Upper lobe of right lung (tissue), 1 donor: ENCODE results near the gene DPYD. TPM values are rescaled to one million over a fixed set of nuclear protein-coding genes. Genes with fewer than 3 reads are reported as not detected.
A peak's percentile ranks its signal among the peaks of the same experiment; 100 is the strongest.

Experiments
- ATAC-seq: fragments of 200-7000 bp; cut with Tn5 transposase; one replicate; pipeline ENCODE4 v1.9.1; 2020; ENCODE audit warnings: mild to moderate bottlenecking, moderate library complexity
- DNase-seq: peaks from one replicate; pipeline ENCODE4 v3.0.0-alpha.2; 2020
- H3K27ac ChIP-seq: fragments of 200-600 bp; one replicate; pipeline ENCODE4 v1.8.0; 2022
- H3K27me3 ChIP-seq: fragments of 200-600 bp; one replicate; pipeline ENCODE4 v1.8.0; 2022; ENCODE audit warnings: mild to moderate bottlenecking
- H3K36me3 ChIP-seq: fragments of 200-600 bp; one replicate; pipeline ENCODE4 v1.8.0; 2022
- H3K4me1 ChIP-seq: fragments of 200-600 bp; one replicate; pipeline ENCODE4 v1.8.0; 2022
- H3K4me3 ChIP-seq: fragments of 200-600 bp; one replicate; pipeline ENCODE4 v1.8.0; 2022; ENCODE audit warnings: mild to moderate bottlenecking
- H3K9me3 ChIP-seq: fragments of 200-600 bp; one replicate; pipeline ENCODE4 v1.8.0; 2022
- intact Hi-C: fragments of 100-400 bp; cut with DNase I; formaldehyde crosslinking; loops from one replicate; pipeline ENCODE4 v1.11.0; 2022
- long read RNA-seq: library from polyadenylated mRNA; unstranded; transcript quantifications from one replicate; pipeline ENCODE4 v2.0.0, GENCODE V29; 2021
- total RNA-seq: library from RNA; stranded (reverse); fragmentation: NEBNext Ultra II Directional; extraction: Animal tissue kit (Norgen Biotek cat#: 25700); gene quantifications from one replicate; pipeline ENCODE4 v1.2.1, GENCODE V29; 2021
- TF ChIP-seq, protein P1 (sequence below): fragments of 200-600 bp; IDR thresholded peaks from one replicate; pipeline ENCODE4 v1.8.0; 2022; ENCODE audit warnings: antibody characterized with exemption
- donor health status: DM: no; HTN: yes; CAD: no; lungs with severe emphysema.

The DPYD gene
- total RNA-seq: 82.7 TPM
- long read RNA-seq, full-length matches to known transcripts: 85 of 167 reads
- long read RNA-seq, partial matches to known transcripts: 39 of 167 reads
- long read RNA-seq, other reads (novel, unspliced or antisense): 43 of 167 reads

DNA sequence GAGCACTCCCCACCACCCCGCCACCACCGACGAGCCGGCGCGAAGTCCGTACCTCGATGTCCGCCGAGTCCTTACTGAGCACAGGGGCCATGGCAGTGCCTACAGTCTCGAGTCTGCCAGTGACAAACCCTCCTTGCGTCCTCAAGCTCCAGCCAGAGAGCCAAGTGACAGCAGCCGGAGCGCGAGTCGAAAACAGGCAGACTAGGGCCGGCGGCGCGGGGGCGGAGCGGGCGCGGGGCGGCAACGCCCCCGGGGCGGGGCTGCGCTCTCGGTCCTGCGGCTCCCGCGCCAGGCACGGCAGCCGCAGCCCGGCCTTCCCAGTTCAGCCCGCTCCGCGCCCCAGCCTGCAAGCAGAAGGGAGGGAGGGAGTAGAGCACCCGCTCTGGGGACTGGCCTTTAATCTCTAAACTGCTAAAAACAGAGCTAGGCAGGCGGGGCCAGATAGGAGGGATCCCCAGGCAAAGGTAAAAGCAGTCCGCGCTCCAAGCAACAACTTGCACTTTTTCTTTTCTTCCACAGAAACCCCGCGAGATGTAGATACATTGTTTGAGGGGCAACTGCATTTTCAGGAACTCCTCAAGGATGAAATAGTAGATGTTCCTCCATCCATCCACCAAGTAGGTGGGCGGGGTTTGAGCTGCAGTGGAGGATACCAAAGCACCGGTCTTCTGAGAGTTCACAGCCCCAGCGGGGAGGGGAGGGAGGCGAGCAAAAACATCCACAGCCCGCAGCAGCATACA, at the start of gene DPYD:
DPYD (minus strand) TSS at position 203 of the 740 bp plus-strand sequence; CDS start at position 91, 112 bp downstream.
- no peaks in the 10 kb centered on the region for H3K27me3 ChIP-seq
- no peaks in the 10 kb centered on the region for H3K36me3 ChIP-seq
- H3K4me1 ChIP-seq: peaks cover 32% of the 10 kb centered on the region
- peak; percentile 95 for DNase-seq
- H3K4me3 ChIP-seq: peak within 1 kb of the TSS; percentile 84
- H3K9me3 ChIP-seq: no peaks in the 10 kb centered on the region
- peak; percentile 98 for ATAC-seq
- intact Hi-C loops: no loop called here
- TF ChIP-seq, protein P1, sequence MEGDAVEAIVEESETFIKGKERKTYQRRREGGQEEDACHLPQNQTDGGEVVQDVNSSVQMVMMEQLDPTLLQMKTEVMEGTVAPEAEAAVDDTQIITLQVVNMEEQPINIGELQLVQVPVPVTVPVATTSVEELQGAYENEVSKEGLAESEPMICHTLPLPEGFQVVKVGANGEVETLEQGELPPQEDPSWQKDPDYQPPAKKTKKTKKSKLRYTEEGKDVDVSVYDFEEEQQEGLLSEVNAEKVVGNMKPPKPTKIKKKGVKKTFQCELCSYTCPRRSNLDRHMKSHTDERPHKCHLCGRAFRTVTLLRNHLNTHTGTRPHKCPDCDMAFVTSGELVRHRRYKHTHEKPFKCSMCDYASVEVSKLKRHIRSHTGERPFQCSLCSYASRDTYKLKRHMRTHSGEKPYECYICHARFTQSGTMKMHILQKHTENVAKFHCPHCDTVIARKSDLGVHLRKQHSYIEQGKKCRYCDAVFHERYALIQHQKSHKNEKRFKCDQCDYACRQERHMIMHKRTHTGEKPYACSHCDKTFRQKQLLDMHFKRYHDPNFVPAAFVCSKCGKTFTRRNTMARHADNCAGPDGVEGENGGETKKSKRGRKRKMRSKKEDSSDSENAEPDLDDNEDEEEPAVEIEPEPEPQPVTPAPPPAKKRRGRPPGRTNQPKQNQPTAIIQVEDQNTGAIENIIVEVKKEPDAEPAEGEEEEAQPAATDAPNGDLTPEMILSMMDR: no peak
- H3K27ac ChIP-seq: peak within 1 kb of the TSS; percentile 94

GRCh38 chr1:97960470-97960869, 39.6 kb upstream of the DPYD start:
- H3K4me3 ChIP-seq: no peak overlapping the region
- intact Hi-C loops: no loop called here
- TF ChIP-seq, protein P1: no peak
- DNase-seq (no peak), ATAC-seq (no peak)
- no peaks in the 10 kb centered on the region for H3K36me3 ChIP-seq
- H3K9me3 ChIP-seq: no peaks in the 10 kb centered on the region
- peaks cover 2% of the 10 kb centered on the region for H3K27me3 ChIP-seq
- no peak overlapping the region for H3K27ac ChIP-seq
- H3K4me1 ChIP-seq: no peaks in the 10 kb centered on the region

DNA sequence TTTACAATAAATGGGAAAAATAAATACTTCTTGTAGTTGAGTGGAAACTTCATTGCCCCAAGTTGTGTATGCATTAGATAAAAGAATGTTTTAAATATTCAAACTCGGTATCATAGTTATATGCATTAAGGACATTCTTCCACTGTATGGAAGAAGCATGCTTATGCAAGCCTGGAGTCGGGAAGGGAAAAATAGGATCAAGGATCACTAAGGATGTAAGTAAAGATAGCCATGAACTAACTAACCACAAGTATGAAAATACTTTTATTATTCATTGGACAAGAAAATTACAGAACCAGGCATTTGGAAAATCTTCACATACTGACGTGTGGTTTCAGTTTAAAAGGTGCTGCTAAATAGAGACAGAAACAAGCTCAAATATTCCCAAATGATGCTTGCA, 26.9 kb upstream of the DPYD start:
- intact Hi-C loops: no loop called here

GRCh38 chr1:97943354-97943753, 22.5 kb upstream of the DPYD start:
- no peaks in the 10 kb centered on the region for H3K27me3 ChIP-seq
- TF ChIP-seq, protein P1: no peak
- no peak overlapping the region for H3K4me3 ChIP-seq
- no peak for DNase-seq
- H3K4me1 ChIP-seq: no peaks in the 10 kb centered on the region
- H3K36me3 ChIP-seq: no peaks in the 10 kb centered on the region
- intact Hi-C loops: no loop called here
- ATAC-seq: no peak
- H3K9me3 ChIP-seq: no peaks in the 10 kb centered on the region
- no peak overlapping the region for H3K27ac ChIP-seq

More for the DNA sequence above, 26.9 kb upstream of the DPYD start:
- no peaks in the 10 kb centered on the region for H3K36me3 ChIP-seq
- no peak for DNase-seq
- no peaks in the 10 kb centered on the region for H3K9me3 ChIP-seq
- no peak for ATAC-seq
- H3K4me3 ChIP-seq: no peak overlapping the region
- no peak overlapping the region for H3K27ac ChIP-seq
- H3K27me3 ChIP-seq: no peaks in the 10 kb centered on the region
- TF ChIP-seq, protein P1: no peak
- no peaks in the 10 kb centered on the region for H3K4me1 ChIP-seq

DNA sequence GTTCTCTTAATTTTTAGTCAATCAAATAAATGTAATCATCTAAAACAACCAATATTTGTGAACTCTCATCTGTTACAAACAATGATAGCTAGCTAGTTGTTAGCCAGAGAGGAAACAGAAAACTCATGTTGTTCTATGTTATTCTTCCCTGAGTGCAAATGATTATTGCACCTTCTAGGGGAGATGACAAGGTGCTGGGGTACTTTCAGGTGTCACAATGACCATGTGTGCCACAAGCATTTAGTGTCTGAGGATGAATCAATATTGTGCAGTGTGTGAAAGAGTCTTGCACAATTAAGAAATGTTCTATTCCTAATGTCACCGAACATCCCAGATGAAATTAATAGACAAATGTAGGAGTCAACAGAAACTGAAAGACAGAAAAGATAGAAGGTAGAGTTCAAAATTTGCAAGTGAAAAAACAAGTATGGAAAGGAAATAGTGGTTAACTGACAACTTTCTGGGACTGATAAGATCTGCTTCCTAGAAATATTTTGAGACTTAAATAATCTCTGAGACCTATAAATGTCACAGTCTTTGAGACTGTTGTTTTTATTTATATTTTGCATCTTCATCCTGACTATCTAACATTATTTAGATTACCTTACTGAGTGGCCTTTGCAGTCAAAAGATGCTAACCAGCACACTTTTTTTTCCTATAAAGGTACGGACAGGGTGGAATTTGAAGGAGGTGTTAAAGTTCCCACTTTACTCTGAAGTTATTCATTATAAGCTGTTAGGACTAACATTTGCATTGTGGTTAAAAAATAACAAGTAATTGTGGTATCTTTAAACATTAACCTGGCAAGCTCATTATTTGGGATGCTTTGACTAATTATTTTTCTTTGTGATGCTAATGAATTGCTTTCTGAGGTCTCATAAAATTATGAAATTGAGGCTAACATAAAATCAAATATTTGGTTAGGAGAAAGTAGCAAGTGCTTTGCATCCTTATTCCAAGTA, 21.6 kb upstream of the DPYD start:
- H3K27ac ChIP-seq: no peak overlapping the region
- no peaks in the 10 kb centered on the region for H3K4me1 ChIP-seq
- no peaks in the 10 kb centered on the region for H3K9me3 ChIP-seq
- intact Hi-C loops: no loop called here
- no peaks in the 10 kb centered on the region for H3K27me3 ChIP-seq
- no peaks in the 10 kb centered on the region for H3K36me3 ChIP-seq
- no peak overlapping the region for H3K4me3 ChIP-seq
- TF ChIP-seq, protein P1: no peak
- DNase-seq (no peak), ATAC-seq (no peak)
